Left lung (tissue), 10 donors: ENCODE data around the gene RASGEF1B. TPM values are rescaled to one million over a fixed set of nuclear protein-coding genes. Genes with fewer than 3 reads are reported as not detected.

ENCODE experiments used
- ATAC-seq: fragments of 200-7000 bp; cut with Tn5 transposase; one replicate; pipeline ENCODE4 v1.9.1; 2020; ENCODE audit warnings: moderate library complexity
- DNase-seq, 4 donors: peaks; one replicate each; pipeline ENCODE4 v3.0.0-alpha.2; 2013 to 2020
- H3K27ac ChIP-seq, 2 donors: fragments of 200-600 bp; sonication (generic) in 1 of 2; one replicate each; pipeline versions ENCODE4 v1.5.0 to v1.8.0; 2020 to 2021
- H3K27me3 ChIP-seq, 2 donors: fragments of 200-600 bp; sonication (generic) in 1 of 2; one replicate each; pipeline versions ENCODE4 v1.5.0 to v1.8.0; 2020 to 2021
- H3K36me3 ChIP-seq, 2 donors: fragments of 200-600 bp; sonication (generic) in 1 of 2; one replicate each; pipeline versions ENCODE4 v1.5.0 to v1.8.0; 2020 to 2021
- H3K4me1 ChIP-seq, 2 donors: fragments of 200-600 bp; one replicate each; pipeline ENCODE4 v1.8.0; 2021
- H3K4me3 ChIP-seq, 2 donors: fragments of 200-600 bp; sonication (generic) in 1 of 2; one replicate each; pipeline versions ENCODE4 v1.5.0 to v1.8.0; 2020 to 2021; ENCODE audit warnings: mild to moderate bottlenecking in 1 of 2
- H3K9me3 ChIP-seq, 2 donors: fragments of 200-600 bp; sonication (generic) in 1 of 2; one replicate each; pipeline versions ENCODE4 v1.5.0 to v1.8.0; 2020 to 2021
- CTCF ChIP-seq, 2 donors: fragments of 200-600 bp; sonication (generic) in 1 of 2; IDR thresholded peaks; one replicate each; pipeline versions ENCODE4 v1.5.0 to v1.8.0; 2021; ENCODE audit warnings: antibody characterized with exemption in 2 of 2
- intact Hi-C, 2 donors: fragments of 100-400 bp; cut with DNase I; formaldehyde crosslinking; loops; one replicate each; pipeline versions ENCODE4 v1.11.2 to v1.14.2; 2022
- polyA plus RNA-seq, 6 donors: library from polyadenylated mRNA; unstranded; fragments of 120-200 nt; gene quantifications; one replicate each; pipeline ENCODE4 v1.2.1, GENCODE V29; 2013; ENCODE audit not compliant: insufficient read length in 6 of 6
- total RNA-seq, 2 donors: library from RNA; stranded (reverse); fragmentation: NEBNext Ultra II Directional; extraction: Animal tissue kit (Norgen Biotek cat#: 25700); gene quantifications; one replicate each; pipeline ENCODE4 v1.2.1, GENCODE V29; 2021
- donor health status: DM: no; HTN: yes; CAD: no.
- donor health status: DM: no; HTN: no; CAD: no.

Gene RASGEF1B
- total and polyA plus RNA-seq, 8 donors, result 8.4 to 34.7 (median 12.5) TPM

GRCh38 chr4:81436096-81436495, 35.6 kb downstream of the RASGEF1B start:
- H3K27ac ChIP-seq, result no peak overlapping the region
- intact Hi-C loops, result no loop called here
- DNase-seq (no peak), ATAC-seq (no peak)
- no peaks in the 10 kb centered on the region for H3K27me3 ChIP-seq
- TF ChIP-seq CTCF (IDR thresholded peaks at IDR 0.05), result no peak
- H3K4me1 ChIP-seq, result no peaks in the 10 kb centered on the region
- H3K36me3 ChIP-seq, result peaks cover 0 to 93% of the 10 kb centered on the region in 2 donors
- H3K4me3 ChIP-seq, result no peak overlapping the region
- no peaks in the 10 kb centered on the region for H3K9me3 ChIP-seq

GRCh38 chr4:81432825-81433224, 38.9 kb downstream of the RASGEF1B start:
- DNase-seq (no peak), ATAC-seq (no peak)
- no peak overlapping the region for H3K27ac ChIP-seq
- no peaks in the 10 kb centered on the region for H3K9me3 ChIP-seq
- H3K27me3 ChIP-seq, result no peaks in the 10 kb centered on the region
- no peak for TF ChIP-seq CTCF (IDR thresholded peaks at IDR 0.05)
- no peaks in the 10 kb centered on the region for H3K4me1 ChIP-seq
- H3K36me3 ChIP-seq, result peaks cover 0 to 87% of the 10 kb centered on the region in 2 donors
- intact Hi-C loops, result no loop called here
- no peak overlapping the region for H3K4me3 ChIP-seq

- Histone ChIP-seq H3K27me3 (no peaks in the 10 kb centered on the region), H3K4me3 (no peak overlapping the region), H3K4me1 (no peaks in the 10 kb centered on the region), H3K36me3 (peaks cover 0 to 87% of the 10 kb centered on the region in 2 donors), H3K9me3 (no peaks in the 10 kb centered on the region), H3K27ac (no peak overlapping the region)
- no peak for TF ChIP-seq CTCF (IDR thresholded peaks at IDR 0.05)
- intact Hi-C loops, result no loop called here
- no peak for ATAC-seq
- no peak for DNase-seq
Measured at GRCh38 chr4:81431971-81432370, 39.7 kb downstream of the RASGEF1B start.

- intact Hi-C loops, result no loop called here
- Histone ChIP-seq H3K27ac (no peak overlapping the region), H3K9me3 (no peaks in the 10 kb centered on the region), H3K36me3 (peaks cover 0 to 89% of the 10 kb centered on the region in 2 donors), H3K4me3 (no peak overlapping the region), H3K4me1 (no peaks in the 10 kb centered on the region), H3K27me3 (no peaks in the 10 kb centered on the region)
- peak in 1 of 4 donors; percentile 73 for DNase-seq
- ATAC-seq, result no peak
- TF ChIP-seq CTCF (IDR thresholded peaks at IDR 0.05), result no peak
Measured at GRCh38 chr4:81429607-81430006, 42.1 kb downstream of the RASGEF1B start.

- Histone ChIP-seq H3K4me3 (no peak overlapping the region), H3K36me3 (peaks cover 0 to 83% of the 10 kb centered on the region in 2 donors), H3K27ac (no peak overlapping the region), H3K9me3 (no peaks in the 10 kb centered on the region), H3K4me1 (no peaks in the 10 kb centered on the region), H3K27me3 (no peaks in the 10 kb centered on the region)
- intact Hi-C loops, result no loop called here
- DNase-seq, result no peak
- no peak for ATAC-seq
- no peak for TF ChIP-seq CTCF (IDR thresholded peaks at IDR 0.05)
Measured at GRCh38 chr4:81429031-81429430, 42.7 kb downstream of the RASGEF1B start.
